Iris pigment epithelial cell (primary cell): Measurements from ENCODE around the gene CPHXL.

ENCODE experiments used
- DNase-seq: peaks from one replicate; pipeline ENCODE4 v3.0.0-alpha.2; 2011; ENCODE audit warnings: low read depth

The CPHXL gene

GRCh38 chr16:75726390-75726789 is at the start of gene CPHXL:
TSS of gene CPHXL (minus strand) at chr16:75726490. CDS start at chr16:75726442, 48 bp downstream.
- no peak for DNase-seq

GRCh38 chr16:75774197-75774596 is 47.9 kb upstream of the CPHXL start:
- no peak for DNase-seq

GRCh38 chr16:75770051-75770450 is 43.8 kb upstream of the CPHXL start:
- DNase-seq = no peak

- peak; percentile 72 for DNase-seq
These were observed 38.0 kb upstream of the CPHXL start for GRCh38 chr16:75764154-75764768.

GRCh38 chr16:75763204-75763603 is 36.9 kb upstream of the CPHXL start:
- no peak for DNase-seq

- no peak for DNase-seq
These were observed 36.5 kb upstream of the CPHXL start for GRCh38 chr16:75762746-75763145.

- peak; percentile 14 for DNase-seq
These were observed 34.8 kb upstream of the CPHXL start for GRCh38 chr16:75761108-75761507.

GRCh38 chr16:75760018-75760519 is 33.8 kb upstream of the CPHXL start:
- DNase-seq = no peak

- peak; percentile 65 for DNase-seq
These were observed 31.9 kb upstream of the CPHXL start for GRCh38 chr16:75758215-75758614.

GRCh38 chr16:75754141-75754540 is 27.9 kb upstream of the CPHXL start:
- peak; percentile 3 for DNase-seq

GRCh38 chr16:75750528-75750927 is 24.2 kb upstream of the CPHXL start:
- no peak for DNase-seq

- no peak for DNase-seq
These were observed 20.1 kb upstream of the CPHXL start for GRCh38 chr16:75746359-75746758.

- no peak for DNase-seq
These were observed 19.5 kb upstream of the CPHXL start for GRCh38 chr16:75745823-75746222.

GRCh38 chr16:75745242-75745641 is 19.0 kb upstream of the CPHXL start:
- no peak for DNase-seq

- no peak for DNase-seq
These were observed 16.2 kb upstream of the CPHXL start for GRCh38 chr16:75742424-75743047.

- DNase-seq = peak; percentile 78
These were observed 7.3 kb upstream of the CPHXL start for GRCh38 chr16:75733305-75734211.

GRCh38 chr16:75732871-75733270 is 6.6 kb upstream of the CPHXL start:
- no peak for DNase-seq

GRCh38 chr16:75727221-75727620 is 931 bp upstream of the CPHXL start:
- DNase-seq = no peak

- no peak for DNase-seq
These were observed 7.8 kb downstream of the CPHXL start for GRCh38 chr16:75718452-75718851.

- DNase-seq = no peak
These were observed 11.6 kb downstream of the CPHXL start for GRCh38 chr16:75714661-75715060.

- DNase-seq = no peak
These were observed 15.9 kb downstream of the CPHXL start for GRCh38 chr16:75710344-75710743.

- DNase-seq = peak; percentile 32
These were observed 23.0 kb downstream of the CPHXL start for GRCh38 chr16:75703306-75703705.

- DNase-seq = peak; percentile 55
These were observed 24.0 kb downstream of the CPHXL start for GRCh38 chr16:75702242-75702641.
